Left lung (tissue), 10 donors: ENCODE results near the gene NDUFAF3. TPM values are rescaled to one million over a fixed set of nuclear protein-coding genes. Genes with fewer than 3 reads are reported as not detected.
A peak's percentile ranks its signal among the peaks of the same experiment; 100 is the strongest.
"Not testable (repeated sequence)": the region's sequence is repeated elsewhere in the genome, so short reads cannot be mapped to it uniquely, and the experiment has no call there.

Experiments used
- ATAC-seq: fragments of 200-7000 bp; cut with Tn5 transposase; one replicate; pipeline ENCODE4 v1.9.1; 2020; ENCODE audit warnings: moderate library complexity
- DNase-seq, 4 donors: peaks; one replicate each; pipeline ENCODE4 v3.0.0-alpha.2; 2013 to 2020
- H3K27ac ChIP-seq, 2 donors: fragments of 200-600 bp; sonication (generic) in 1 of 2; one replicate each; pipeline versions ENCODE4 v1.5.0 to v1.8.0; 2020 to 2021
- H3K27me3 ChIP-seq, 2 donors: fragments of 200-600 bp; sonication (generic) in 1 of 2; one replicate each; pipeline versions ENCODE4 v1.5.0 to v1.8.0; 2020 to 2021
- H3K36me3 ChIP-seq, 2 donors: fragments of 200-600 bp; sonication (generic) in 1 of 2; one replicate each; pipeline versions ENCODE4 v1.5.0 to v1.8.0; 2020 to 2021
- H3K4me1 ChIP-seq, 2 donors: fragments of 200-600 bp; one replicate each; pipeline ENCODE4 v1.8.0; 2021
- H3K4me3 ChIP-seq, 2 donors: fragments of 200-600 bp; sonication (generic) in 1 of 2; one replicate each; pipeline versions ENCODE4 v1.5.0 to v1.8.0; 2020 to 2021; ENCODE audit warnings: mild to moderate bottlenecking in 1 of 2
- H3K9me3 ChIP-seq, 2 donors: fragments of 200-600 bp; sonication (generic) in 1 of 2; one replicate each; pipeline versions ENCODE4 v1.5.0 to v1.8.0; 2020 to 2021
- CTCF ChIP-seq, 2 donors: fragments of 200-600 bp; sonication (generic) in 1 of 2; IDR thresholded peaks; one replicate each; pipeline versions ENCODE4 v1.5.0 to v1.8.0; 2021; ENCODE audit warnings: antibody characterized with exemption in 2 of 2
- intact Hi-C, 2 donors: fragments of 100-400 bp; cut with DNase I; formaldehyde crosslinking; loops; one replicate each; pipeline versions ENCODE4 v1.11.2 to v1.14.2; 2022
- polyA plus RNA-seq, 6 donors: library from polyadenylated mRNA; unstranded; fragments of 120-200 nt; gene quantifications; one replicate each; pipeline ENCODE4 v1.2.1, GENCODE V29; 2013; ENCODE audit not compliant: insufficient read length in 6 of 6
- total RNA-seq, 2 donors: library from RNA; stranded (reverse); fragmentation: NEBNext Ultra II Directional; extraction: Animal tissue kit (Norgen Biotek cat#: 25700); gene quantifications; one replicate each; pipeline ENCODE4 v1.2.1, GENCODE V29; 2021
- donor health status: DM: no; HTN: yes; CAD: no.
- donor health status: DM: no; HTN: no; CAD: no.

NDUFAF3 gene
- total and polyA plus RNA-seq, 8 donors = 50.0 to 92.2 (median 60.8) TPM

GRCh38 chr3:49006408-49007067 is 15.4 kb upstream of the NDUFAF3 start:
- Histone ChIP-seq H3K36me3 (peaks cover 0 to 5% of the 10 kb centered on the region in 2 donors), H3K27ac (peak overlapping the region; percentile 95 to 98), H3K4me1 (peaks cover 6 to 29% of the 10 kb centered on the region in 2 donors), H3K9me3 (no peaks in the 10 kb centered on the region), H3K4me3 (peak overlapping the region; percentile 66 to 98), H3K27me3 (no peaks in the 10 kb centered on the region)
- no peak for TF ChIP-seq CTCF (IDR thresholded peaks at IDR 0.05)
- DNase-seq (peak in 3 of 4 donors; percentile 52 to 86 (median 58)), ATAC-seq (peak; percentile 16)
- intact Hi-C loops = no loop called here

GRCh38 chr3:49007068-49007770 is 14.7 kb upstream of the NDUFAF3 start, which contains the start of gene WDR6:
TSS of gene WDR6 (plus strand) at chr3:49007391. CDS start at chr3:49007432, 41 bp downstream.
- no peaks in the 10 kb centered on the region for H3K9me3 ChIP-seq
- H3K27ac ChIP-seq = peak within 1 kb of the TSS; percentile 95 to 98
- ATAC-seq (peak; percentile 93), DNase-seq (peak; percentile 92 to 99 (median 98))
- peaks cover 0 to 12% of the 10 kb centered on the region in 2 donors for H3K36me3 ChIP-seq
- H3K4me3 ChIP-seq = peak within 1 kb of the TSS; percentile 66 to 98
- peaks cover 6 to 29% of the 10 kb centered on the region in 2 donors for H3K4me1 ChIP-seq
- TF ChIP-seq CTCF (IDR thresholded peaks at IDR 0.05) = peak in 1 of 2 donors; percentile 11
- H3K27me3 ChIP-seq = no peaks in the 10 kb centered on the region
- intact Hi-C loops = no loop called here

- Histone ChIP-seq H3K4me1 (peaks cover 6 to 29% of the 10 kb centered on the region in 2 donors), H3K9me3 (no peaks in the 10 kb centered on the region), H3K27me3 (no peaks in the 10 kb centered on the region), H3K27ac (peak overlapping the region; percentile 95 to 98), H3K36me3 (peaks cover 0 to 19% of the 10 kb centered on the region in 2 donors), H3K4me3 (peak overlapping the region; percentile 66 to 98)
- intact Hi-C loops = no loop called here
- DNase-seq (peak; percentile 70 to 99 (median 92)), ATAC-seq (peak; percentile 84)
- TF ChIP-seq CTCF (IDR thresholded peaks at IDR 0.05) = no peak
Measured at GRCh38 chr3:49007771-49008528, 14.0 kb upstream of the NDUFAF3 start.

- peaks cover 0 to 26% of the 10 kb centered on the region in 2 donors for H3K36me3 ChIP-seq
- H3K27me3 ChIP-seq, DNase-seq, ATAC-seq, intact Hi-C loops, H3K9me3 ChIP-seq: not testable (repeated sequence)
- peak overlapping the region; percentile 95 to 98 for H3K27ac ChIP-seq
- H3K4me1 ChIP-seq = peaks cover 6 to 29% of the 10 kb centered on the region in 2 donors
- H3K4me3 ChIP-seq = peak overlapping the region in 1 of 2 donors; percentile 98
Measured at GRCh38 chr3:49008627-49009026, 13.3 kb upstream of the NDUFAF3 start.

GRCh38 chr3:49009396-49009795 is 12.5 kb upstream of the NDUFAF3 start:
- ATAC-seq (no peak), DNase-seq (no peak)
- no peak overlapping the region for H3K27ac ChIP-seq
- TF ChIP-seq CTCF (IDR thresholded peaks at IDR 0.05) = no peak
- H3K36me3 ChIP-seq = peaks cover 0 to 34% of the 10 kb centered on the region in 2 donors
- no peaks in the 10 kb centered on the region for H3K9me3 ChIP-seq
- intact Hi-C loops = no loop called here
- H3K4me1 ChIP-seq = peaks cover 6 to 29% of the 10 kb centered on the region in 2 donors
- H3K27me3 ChIP-seq = no peaks in the 10 kb centered on the region
- H3K4me3 ChIP-seq = no peak overlapping the region
